Astrocyte (in vitro differentiated cells and primary cell): ENCODE results near the gene NFATC4. TPM values are rescaled to one million over a fixed set of nuclear protein-coding genes. Genes with fewer than 3 reads are reported as not detected.

Source experiments
- DNase-seq: peaks from one replicate; pipeline ENCODE4 v3.0.0-alpha.2; 2010; ENCODE audit warnings: low read depth
- FAIRE-seq: peaks from 2 replicates; lab custom pipeline; 2011; peaks lifted over from hg19 to GRCh38; lab: Jason Lieb, UNC
- H2AFZ ChIP-seq: 2 replicates; pipeline ENCODE4 v1.6.0; 2012; ENCODE audit warnings: low read depth, low read length, inconsistent platforms
- H3K27ac ChIP-seq: 2 replicates; pipeline ENCODE4 v1.5.1; 2011; ENCODE audit warnings: low read depth, low read length, inconsistent platforms
- H3K27me3 ChIP-seq: 2 replicates; pipeline ENCODE4 v1.6.0; 2011; ENCODE audit warnings: low read length, inconsistent platforms; ENCODE audit not compliant: insufficient read depth
- H3K36me3 ChIP-seq: 2 replicates; pipeline ENCODE4 v1.5.1; 2011; ENCODE audit warnings: low read length, inconsistent platforms; ENCODE audit not compliant: insufficient read depth
- H3K4me1 ChIP-seq: 2 replicates; pipeline ENCODE4 v1.5.1; 2011; ENCODE audit warnings: low read length, inconsistent platforms; ENCODE audit not compliant: insufficient read depth
- H3K4me2 ChIP-seq: 2 replicates; pipeline ENCODE4 v1.6.0; 2012; ENCODE audit warnings: low read length, inconsistent platforms
- H3K4me3 ChIP-seq: 2 replicates; pipeline ENCODE4 v1.5.1; 2011; ENCODE audit warnings: low read depth, mild to moderate bottlenecking, low read length, inconsistent platforms; ENCODE audit not compliant: insufficient read depth
- H3K79me2 ChIP-seq: 2 replicates; pipeline ENCODE4 v1.6.0; 2012; ENCODE audit warnings: mild to moderate bottlenecking, low read length, inconsistent platforms; ENCODE audit not compliant: insufficient read depth
- H3K9ac ChIP-seq: 2 replicates; pipeline ENCODE4 v1.6.0; 2012; ENCODE audit warnings: mild to moderate bottlenecking, low read length, inconsistent platforms
- H3K9me3 ChIP-seq: 2 replicates; pipeline ENCODE4 v1.5.1; 2012; ENCODE audit warnings: low read depth, mild to moderate bottlenecking, low read length, inconsistent platforms; ENCODE audit not compliant: insufficient read depth
- H4K20me1 ChIP-seq: 2 replicates; pipeline ENCODE4 v1.6.0; 2012; ENCODE audit warnings: low read length, inconsistent platforms; ENCODE audit not compliant: insufficient read depth
- H3K27ac Mint-ChIP-seq: one replicate; pipeline ENCODE4 v1.8.0; 2021; ENCODE audit warnings: mild to moderate bottlenecking, mixed read lengths; ENCODE audit not compliant: unreplicated experiment
- H3K27me3 Mint-ChIP-seq: one replicate; pipeline ENCODE4 v1.8.0; 2021; ENCODE audit warnings: low read depth, mixed read lengths; ENCODE audit not compliant: unreplicated experiment
- H3K36me3 Mint-ChIP-seq: one replicate; pipeline ENCODE4 v1.8.0; 2021; ENCODE audit warnings: low read depth, mixed read lengths; ENCODE audit not compliant: unreplicated experiment
- H3K4me1 Mint-ChIP-seq: one replicate; pipeline ENCODE4 v1.8.0; 2021; ENCODE audit warnings: low read depth, mixed read lengths; ENCODE audit not compliant: unreplicated experiment
- H3K4me3 Mint-ChIP-seq: one replicate; pipeline ENCODE4 v1.8.0; 2021; ENCODE audit warnings: mild to moderate bottlenecking, moderate library complexity, mixed read lengths; ENCODE audit not compliant: unreplicated experiment
- H3K9me3 Mint-ChIP-seq: one replicate; pipeline ENCODE4 v1.8.0; 2021; ENCODE audit warnings: mild to moderate bottlenecking, mixed read lengths; ENCODE audit not compliant: unreplicated experiment
- CTCF ChIP-seq: IDR thresholded peaks from 2 replicates; pipeline ENCODE4 v1.5.1; 2011; ENCODE audit warnings: low read depth, mild to moderate bottlenecking, inconsistent platforms, low read length, moderate library complexity; ENCODE audit not compliant: insufficient read depth
- EZH2 ChIP-seq: IDR thresholded peaks from 2 replicates; pipeline ENCODE4 v1.6.1; 2012; ENCODE audit warnings: mild to moderate bottlenecking, low read length, inconsistent platforms; ENCODE audit not compliant: insufficient read depth
- total RNA-seq: library from RNA; stranded (reverse); gene quantifications from 2 replicates; pipeline ENCODE4 v1.2.1, GENCODE V29; 2021

NFATC4 gene
- total RNA-seq, 1 donor from 2014 or later, result 61.9 TPM

DNA sequence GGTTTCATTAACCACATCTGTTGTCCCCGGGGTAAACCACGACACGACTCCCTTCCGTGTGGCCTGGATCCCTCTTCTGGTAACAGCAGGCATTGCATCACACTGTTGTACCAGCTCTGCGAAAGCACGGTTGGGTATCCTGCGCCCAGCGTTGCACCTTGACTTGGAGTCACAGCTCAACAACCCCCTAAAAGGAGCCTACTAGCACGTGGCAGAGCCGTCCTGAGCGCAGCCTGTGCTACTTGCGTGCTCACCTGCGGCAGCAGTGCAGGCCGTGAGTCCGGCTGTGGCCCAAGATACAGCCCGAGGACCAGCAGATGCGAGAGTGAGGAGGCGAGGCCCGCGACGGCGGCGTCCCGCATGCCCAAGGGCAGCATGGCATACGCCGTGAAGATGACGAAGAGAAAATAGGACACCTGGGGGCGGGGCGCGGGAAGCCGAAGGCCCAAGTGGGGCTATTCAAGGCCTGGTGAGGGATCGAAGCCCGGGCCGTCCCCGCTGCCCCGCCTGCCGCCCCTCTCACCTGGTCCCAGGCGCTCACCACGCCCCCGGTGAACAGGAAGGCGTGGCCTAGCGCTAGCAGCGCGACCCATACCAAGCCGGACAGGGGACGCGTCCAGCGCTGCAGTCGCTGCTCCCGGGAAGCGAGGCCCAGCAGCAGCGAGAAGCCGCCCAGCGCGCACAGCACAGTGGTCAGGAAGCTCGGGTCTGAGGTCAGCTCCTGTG is 35.6 kb upstream of the NFATC4 start:
- Histone ChIP-seq H3K4me2 (peak overlapping the region; percentile 77), H3K9me3 (no peaks in the 10 kb centered on the region), H3K27me3 (peaks cover 43% of the 10 kb centered on the region), H3K36me3 (no peaks in the 10 kb centered on the region), H3K27ac (no peak overlapping the region), H3K4me3 (peak overlapping the region; percentile 8), H3K9ac (no peak overlapping the region), H3K4me1 (peaks cover 16% of the 10 kb centered on the region), H2AFZ (peak overlapping the region; percentile 61), H3K79me2 (no peaks in the 10 kb centered on the region), H4K20me1 (no peaks in the 10 kb centered on the region)
- Mint-ChIP-seq H3K27ac (peak overlapping the region; percentile 9), H3K4me3 (peak overlapping the region; percentile 74), H3K9me3 (peaks cover 7% of the 10 kb centered on the region), H3K27me3 (peaks cover 71% of the 10 kb centered on the region), H3K36me3 (no peaks in the 10 kb centered on the region), H3K4me1 (no peaks in the 10 kb centered on the region)
- peak; percentile 75 for TF ChIP-seq CTCF
- TF ChIP-seq EZH2, result no peak
- DNase-seq, result peak; percentile 25
- FAIRE-seq, result no peak

DNA sequence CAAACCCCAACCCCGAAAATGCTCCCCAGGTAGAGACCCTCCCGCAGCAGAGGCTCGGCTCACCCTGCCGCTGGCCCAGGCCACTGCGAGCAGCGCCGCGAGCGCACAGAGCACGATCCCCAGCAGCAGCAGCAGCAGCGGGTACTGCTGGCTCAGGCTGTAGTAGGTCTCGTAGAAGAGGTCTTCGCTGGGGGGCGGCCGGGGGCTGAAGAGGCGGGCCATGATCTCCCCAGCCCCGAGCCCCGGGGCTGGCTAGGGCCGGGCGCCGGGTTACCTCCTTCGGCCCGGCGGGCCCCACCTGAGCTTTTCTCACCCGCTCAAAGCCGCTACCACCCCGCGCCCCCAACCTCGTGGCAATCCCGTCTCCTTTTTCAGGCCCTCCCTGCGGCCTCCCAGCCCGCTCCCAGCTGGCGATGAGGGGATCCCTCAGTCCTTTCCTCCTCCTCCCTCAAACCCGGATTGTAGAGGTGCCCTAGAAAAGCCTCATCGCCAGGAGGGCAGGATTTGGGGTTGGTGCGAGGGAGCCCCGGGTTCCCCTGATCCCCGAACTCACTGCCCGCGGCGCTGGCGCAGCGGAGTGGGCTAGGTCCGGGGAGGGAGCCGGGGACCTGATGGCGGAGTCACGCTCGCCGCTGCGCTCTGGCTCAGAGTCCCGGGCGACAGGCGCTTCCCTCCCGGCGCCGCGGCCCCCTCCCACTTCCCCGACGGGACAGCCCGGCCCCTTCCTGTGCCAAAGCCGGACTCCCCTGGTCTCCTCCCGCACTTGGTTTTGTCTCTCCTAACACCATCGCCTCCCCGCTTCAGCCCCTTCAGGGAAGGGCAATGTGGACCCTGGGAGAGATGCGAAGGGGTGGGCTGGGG is 33.3 kb upstream of the NFATC4 start, which contains the start of gene ADCY4:
Gene ADCY4 (minus strand): TSS at position 641 of the 861 bp plus-strand sequence. CDS start 419 bp downstream, at position 222.
- FAIRE-seq (no peak), DNase-seq (no peak)
- Mint-ChIP-seq H3K9me3 (peaks cover 7% of the 10 kb centered on the region), H3K4me1 (no peaks in the 10 kb centered on the region), H3K36me3 (peaks cover 2% of the 10 kb centered on the region), H3K4me3 (peak within 1 kb of the TSS; percentile 34), H3K27ac (no peak within 1 kb of the TSS), H3K27me3 (peaks cover 77% of the 10 kb centered on the region)
- H3K36me3 ChIP-seq, result no peaks in the 10 kb centered on the region
- no peaks in the 10 kb centered on the region for H3K79me2 ChIP-seq
- no peak for TF ChIP-seq CTCF
- peak; percentile 70 for TF ChIP-seq EZH2
- H2AFZ ChIP-seq, result peak within 1 kb of the TSS; percentile 49
- no peak within 1 kb of the TSS for H3K27ac ChIP-seq
- H3K4me3 ChIP-seq, result peak within 1 kb of the TSS; percentile 20
- peaks cover 16% of the 10 kb centered on the region for H3K4me1 ChIP-seq
- no peaks in the 10 kb centered on the region for H4K20me1 ChIP-seq
- H3K9me3 ChIP-seq, result no peaks in the 10 kb centered on the region
- peaks cover 56% of the 10 kb centered on the region for H3K27me3 ChIP-seq
- no peak within 1 kb of the TSS for H3K9ac ChIP-seq
- peak within 1 kb of the TSS; percentile 72 for H3K4me2 ChIP-seq
